Daoy (cell line): ENCODE data around the gene POLR3K. TPM values are rescaled to one million over a fixed set of nuclear protein-coding genes. Genes with fewer than 3 reads are reported as not detected.
"Not testable (repeated sequence)": the region's sequence is repeated elsewhere in the genome, so short reads cannot be mapped to it uniquely, and the experiment has no call there.

Experiments
- DNase-seq: peaks from one replicate; pipeline ENCODE4 v3.0.0-alpha.2; 2015; ENCODE audit warnings: low read depth
- total RNA-seq: library from RNA; depleted of rRNA; stranded (reverse); fragments of >200 nt; shearing (Covaris generic); gene quantifications from 2 replicates; pipeline ENCODE4 v1.2.3, GENCODE V29; 2014; rRNA removed

POLR3K gene
- total RNA-seq, 1 experiment from 2014 or later = 10.8 TPM

DNA sequence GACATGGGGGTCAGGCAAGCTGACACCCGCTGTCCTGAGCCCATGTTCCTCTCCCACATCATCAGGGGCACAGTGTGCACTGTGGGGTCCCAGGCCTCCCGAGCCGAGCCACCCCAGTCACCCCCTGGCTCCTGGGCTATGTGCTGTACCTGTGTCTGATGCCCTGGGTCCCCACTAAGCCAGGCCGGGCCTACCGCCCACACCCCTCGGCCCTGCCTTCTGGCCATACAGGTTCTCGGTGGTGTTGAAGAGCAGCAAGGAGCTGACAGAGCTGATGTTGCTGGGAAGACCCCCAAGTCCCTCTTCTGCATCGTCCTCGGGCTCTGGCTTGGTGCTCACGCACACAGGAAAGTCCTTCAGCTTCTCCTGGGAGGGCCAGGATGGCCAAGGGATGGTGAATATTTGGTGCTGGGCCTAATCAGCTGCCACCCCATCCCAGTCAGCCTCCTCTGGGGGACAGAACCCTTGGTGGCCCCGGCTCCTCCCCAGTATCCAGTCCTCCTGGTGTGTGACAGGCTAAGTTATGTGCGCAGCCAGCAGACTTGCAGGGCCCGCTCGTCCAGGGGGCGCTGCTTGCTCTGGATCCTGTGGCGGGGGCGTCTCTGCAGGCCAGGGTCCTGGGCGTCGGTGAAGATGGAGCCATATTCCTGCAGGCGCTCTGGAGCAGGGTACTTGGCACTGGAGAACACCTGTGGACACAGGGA, 36.2 kb downstream of the POLR3K start:
- DNase-seq = not testable (repeated sequence)

DNA sequence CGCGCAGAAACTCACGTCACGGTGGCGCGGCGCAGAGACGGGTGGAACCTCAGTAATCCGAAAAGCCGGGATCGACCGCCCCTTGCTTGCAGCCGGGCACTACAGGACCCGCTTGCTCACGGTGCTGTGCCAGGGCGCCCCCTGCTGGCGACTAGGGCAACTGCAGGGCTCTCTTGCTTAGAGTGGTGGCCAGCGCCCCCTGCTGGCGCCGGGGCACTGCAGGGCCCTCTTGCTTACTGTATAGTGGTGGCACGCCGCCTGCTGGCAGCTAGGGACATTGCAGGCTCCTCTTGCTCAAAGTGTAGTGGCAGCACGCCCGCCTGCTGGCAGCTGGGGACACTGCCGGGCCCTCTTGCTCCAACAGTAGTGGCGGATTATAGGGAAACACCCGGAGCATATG, 42.6 kb downstream of the POLR3K start:
- DNase-seq = not testable (repeated sequence)

DNA sequence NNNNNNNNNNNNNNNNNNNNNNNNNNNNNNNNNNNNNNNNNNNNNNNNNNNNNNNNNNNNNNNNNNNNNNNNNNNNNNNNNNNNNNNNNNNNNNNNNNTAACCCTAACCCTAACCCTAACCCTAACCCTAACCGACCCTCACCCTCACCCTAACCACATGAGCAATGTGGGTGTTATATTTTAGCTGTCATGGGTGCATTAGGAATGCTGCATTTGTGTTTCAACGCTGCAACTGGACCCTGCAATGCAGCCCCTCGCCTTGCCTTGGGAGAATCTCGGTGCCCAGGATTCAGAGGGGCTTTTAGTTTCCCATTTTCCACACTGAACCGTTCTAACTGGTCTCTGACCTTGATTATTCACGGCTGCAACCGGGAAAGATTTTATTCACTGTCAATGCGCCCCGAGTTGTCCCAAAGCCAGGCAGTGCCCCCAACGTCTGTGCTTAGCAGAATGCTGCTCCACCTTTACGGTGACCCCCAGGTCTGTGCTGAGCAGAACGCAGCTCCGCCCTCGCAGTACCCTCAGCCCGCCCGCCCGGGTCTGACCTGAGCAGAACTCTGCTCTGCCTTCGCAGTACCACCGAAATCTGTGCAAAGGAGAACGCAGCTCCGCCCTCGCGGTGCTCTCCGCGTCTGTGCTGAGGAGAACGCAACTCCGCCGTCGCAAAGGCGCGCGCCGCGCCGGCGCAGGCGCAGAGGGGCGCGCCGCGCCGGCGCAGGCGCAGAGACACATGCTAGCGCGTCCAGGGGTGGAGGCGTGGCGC, 43.3 kb downstream of the POLR3K start:
- DNase-seq = no peak

Other genes starting within 250 kb of the POLR3K start
- 24.3 and 30.8 TPM in 2 replicates for gene SNRNP25, start 220 bp upstream of the POLR3K start, total RNA-seq
- 4.7 and 9.3 TPM in 2 replicates for gene RHBDF1, start 19.0 kb upstream of the POLR3K start, total RNA-seq
- 55.8 and 72.2 TPM in 2 replicates for gene MPG, start 24.6 kb upstream of the POLR3K start, total RNA-seq
- 2.6 and 3.3 TPM in 2 replicates for gene NPRL3, start 85.1 kb upstream of the POLR3K start, total RNA-seq
- gene HBZ, start 99.0 kb upstream of the POLR3K start, total RNA-seq = not detected in 2 replicates
- gene HBM, start 112.4 kb upstream of the POLR3K start, total RNA-seq = not detected in 2 replicates
- 3.5 TPM in 1 of 2 replicates, not detected in the other for gene HBA2, start 119.3 kb upstream of the POLR3K start, total RNA-seq
- not detected in 2 replicates for gene HBA1, start 123.1 kb upstream of the POLR3K start, total RNA-seq
- not detected in 2 replicates for gene HBQ1, start 126.9 kb upstream of the POLR3K start, total RNA-seq
- 35.5 and 42.3 TPM in 2 replicates for gene LUC7L, start 175.8 kb upstream of the POLR3K start, total RNA-seq
- 25.8 and 29.1 TPM in 2 replicates for gene FAM234A, start 181.2 kb upstream of the POLR3K start, total RNA-seq
- gene RGS11, start 222.3 kb upstream of the POLR3K start, total RNA-seq = 0.06 TPM in 1 of 2 replicates, not detected in the other
- gene ARHGDIG, start 227.0 kb upstream of the POLR3K start, total RNA-seq = not detected in 2 replicates
- 0.46 TPM in 1 of 2 replicates, not detected in the other for gene PDIA2, start 229.6 kb upstream of the POLR3K start, total RNA-seq